Measurements from ENCODE around the gene PRKCH.
"Not testable (repeated sequence)": the region's sequence is repeated elsewhere in the genome, so short reads cannot be mapped to it uniquely, and the experiment has no call there.

PRKCH gene

DNA sequence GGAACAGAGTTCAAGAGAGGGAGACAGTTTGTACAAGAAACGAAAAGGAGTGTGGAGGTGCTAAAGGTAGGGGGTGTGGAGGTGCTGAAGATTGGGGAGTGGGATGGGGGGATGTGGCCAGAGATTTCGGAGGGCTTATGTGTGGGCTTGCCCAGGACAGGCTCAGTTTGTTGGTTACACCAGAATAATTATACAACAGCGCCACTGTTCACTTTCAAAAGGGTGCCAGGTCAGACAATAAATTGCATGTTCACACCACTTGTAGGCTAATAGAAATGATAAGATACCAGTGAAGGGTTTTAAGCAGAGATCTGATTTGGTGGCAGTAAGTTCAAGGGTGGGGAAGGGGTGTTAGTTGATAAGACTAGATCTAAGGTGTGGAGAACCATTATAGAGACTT lies 75.3 kb downstream of the PRKCH start:
- no peak for DNase-seq

DNA sequence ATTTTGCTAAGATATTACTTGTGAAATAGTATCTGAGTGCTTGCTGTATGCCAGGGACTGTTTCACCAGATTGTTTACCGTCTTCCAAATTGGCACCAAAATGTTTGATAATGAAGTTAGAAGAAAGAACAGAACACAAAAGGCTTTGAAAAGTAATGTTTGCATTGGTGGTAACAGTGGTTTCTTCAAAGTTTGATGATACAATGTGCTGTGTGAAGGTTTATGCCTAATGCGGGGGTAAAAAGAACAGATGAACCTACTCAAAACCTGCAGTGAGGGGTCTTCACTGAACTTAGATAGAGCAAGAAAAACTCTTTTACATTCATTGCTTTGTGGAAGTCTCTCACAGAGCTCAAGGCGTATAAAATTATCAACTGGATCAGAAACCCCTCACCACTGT lies 76.2 kb downstream of the PRKCH start:
- DNase-seq: no peak

DNA sequence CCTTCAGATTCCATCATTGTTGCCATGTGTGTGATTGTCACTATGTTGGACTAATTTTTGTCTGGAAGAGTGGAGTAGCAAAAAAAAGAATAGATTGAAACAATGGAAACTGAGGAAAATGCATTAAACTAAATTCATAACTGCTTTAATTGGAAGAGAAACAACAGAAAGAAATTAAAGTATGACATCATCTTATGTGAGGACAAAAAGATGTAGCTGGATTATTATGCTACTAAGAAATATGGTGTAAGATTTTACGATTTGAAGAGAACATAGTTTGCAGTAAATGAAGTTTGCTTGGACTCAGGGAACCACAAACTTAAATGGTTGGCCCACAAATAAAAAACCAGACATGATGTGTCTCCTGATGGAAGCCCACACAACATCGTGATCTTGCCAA lies 76.8 kb downstream of the PRKCH start:
- no peak for DNase-seq

DNA sequence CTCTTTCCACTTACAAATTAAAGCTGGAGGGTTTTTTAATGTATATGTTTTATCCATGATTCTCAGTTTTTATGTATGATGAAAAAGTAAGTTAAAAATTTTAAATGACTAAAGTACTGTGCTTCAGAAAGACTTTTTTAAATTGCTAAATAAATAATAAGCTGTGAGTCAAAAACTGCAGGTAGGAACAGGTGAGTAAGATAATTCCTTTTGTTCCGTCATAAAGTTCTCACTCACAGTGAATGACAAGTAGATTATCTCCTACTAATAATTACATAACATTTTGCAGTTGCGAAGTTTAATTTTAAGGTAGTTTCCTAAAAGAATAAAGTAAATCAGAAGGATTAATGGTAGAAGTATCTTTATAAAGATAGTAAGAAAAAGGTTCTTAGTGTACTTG lies 78.0 kb downstream of the PRKCH start:
- no peak for DNase-seq

DNA sequence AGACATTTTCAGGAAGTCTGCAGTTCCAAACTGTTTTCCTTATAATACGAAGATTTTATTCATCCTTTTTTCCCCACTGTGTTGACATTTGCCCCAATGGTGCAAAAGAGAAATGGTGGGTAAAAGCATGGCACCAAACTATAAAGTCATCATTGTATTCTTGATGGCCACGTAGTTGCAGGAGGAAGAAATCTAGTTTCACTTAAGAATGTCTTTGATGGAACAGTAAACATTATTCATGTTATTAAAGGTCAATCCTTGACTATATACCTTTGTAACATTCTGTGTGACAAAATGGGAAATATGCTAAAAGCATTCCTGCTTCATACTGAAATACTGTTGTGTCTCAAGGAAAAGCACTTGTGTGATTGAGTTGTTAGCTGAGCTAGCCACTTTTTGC lies 80.1 kb downstream of the PRKCH start:
- DNase-seq: no peak

DNA sequence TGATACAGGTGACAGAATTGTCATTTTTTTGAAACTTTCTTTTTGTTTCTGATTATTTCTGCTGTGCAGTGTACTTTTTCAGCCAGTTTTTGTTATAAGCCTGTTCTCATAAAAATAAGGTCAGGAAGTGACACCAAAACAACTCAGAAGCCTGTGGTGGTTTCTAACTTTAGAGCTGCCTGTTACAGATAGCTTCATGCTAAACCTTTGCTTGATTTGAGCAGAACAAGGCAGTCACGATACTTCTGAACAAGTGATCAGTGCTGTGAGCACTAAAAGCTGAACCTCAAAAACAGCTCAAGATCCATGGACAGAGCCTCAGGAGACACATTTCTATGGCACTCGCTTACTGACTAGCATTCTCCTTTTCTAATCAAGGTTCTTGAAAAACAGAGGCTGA lies 82.0 kb downstream of the PRKCH start:
- DNase-seq: no peak

DNA sequence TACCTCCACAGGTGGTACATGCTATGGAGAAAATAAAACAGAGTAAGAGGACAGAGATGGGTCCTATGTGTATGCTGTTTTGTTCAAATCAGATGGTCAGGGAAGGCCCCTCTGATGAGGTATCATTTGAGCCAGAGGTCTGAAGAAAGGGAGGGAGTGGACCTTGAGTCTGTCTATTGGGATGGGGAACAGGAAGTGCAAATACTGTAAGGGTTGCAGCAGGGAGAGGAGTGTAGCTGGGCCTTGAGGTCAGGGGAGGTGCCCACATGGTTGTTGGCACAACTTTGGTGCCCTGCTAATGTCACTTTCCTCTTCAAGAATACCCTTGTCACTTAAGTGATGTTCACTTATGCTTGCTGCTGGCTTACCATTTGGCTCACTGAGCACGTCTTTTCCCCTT lies 83.3 kb downstream of the PRKCH start:
- DNase-seq: no peak

DNA sequence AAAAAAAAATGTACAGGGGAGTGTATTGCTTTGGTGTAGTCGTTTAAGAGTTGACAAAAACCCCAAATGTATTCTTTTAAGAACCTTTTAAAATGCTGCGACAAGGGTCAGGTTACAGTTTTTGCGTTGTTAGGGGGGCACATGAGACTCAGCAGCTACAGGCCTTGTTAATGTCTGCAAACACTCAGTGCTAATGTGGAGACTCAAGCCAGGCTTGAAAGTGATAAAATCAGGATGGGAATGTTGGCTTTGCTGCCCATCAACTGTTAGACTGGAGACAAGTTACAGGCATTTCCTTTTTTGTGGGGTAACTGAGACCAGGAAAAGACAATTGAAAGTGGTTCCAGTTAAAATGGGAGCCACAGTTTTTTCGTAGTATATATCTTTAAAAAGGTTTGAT lies 84.8 kb downstream of the PRKCH start:
- no peak for DNase-seq

DNA sequence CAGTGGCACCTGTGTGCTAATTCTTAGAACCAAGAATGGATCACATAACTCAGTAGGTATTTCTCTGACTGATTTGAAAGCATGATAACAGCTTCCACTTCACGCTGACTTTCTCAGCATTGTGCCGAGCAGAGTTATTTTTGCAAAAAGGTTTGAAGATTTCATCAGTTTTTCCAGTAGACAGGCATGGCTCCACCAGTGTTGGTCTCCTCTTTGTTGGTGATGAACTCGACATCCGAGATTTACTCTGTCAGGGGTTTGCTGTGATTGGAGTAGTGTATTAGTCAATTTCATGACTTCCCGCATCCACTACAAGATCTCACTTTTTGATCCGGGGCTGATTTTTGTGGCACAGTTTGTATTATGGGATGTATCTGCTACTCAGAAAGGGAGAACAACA lies 85.3 kb downstream of the PRKCH start:
- DNase-seq: peak; percentile 20

DNA sequence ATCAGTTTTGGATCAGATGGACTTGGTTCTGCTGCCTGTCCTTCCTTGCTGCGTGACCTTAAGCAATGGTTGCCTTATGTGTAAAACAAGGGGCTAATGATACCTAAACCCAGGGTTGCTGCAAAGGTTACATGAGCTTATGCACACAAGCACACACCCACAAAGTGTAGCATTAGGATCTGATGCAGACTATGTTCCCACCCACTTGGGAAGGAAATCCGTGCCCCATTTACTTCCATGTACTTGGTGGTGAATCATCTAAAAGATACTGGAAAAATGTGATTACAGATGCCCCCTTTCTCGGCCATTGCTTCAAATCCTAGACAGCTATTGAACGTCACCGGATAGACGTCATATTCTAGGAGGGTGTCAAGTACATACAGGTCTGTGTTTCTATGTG lies 87.1 kb downstream of the PRKCH start:
- no peak for DNase-seq

DNA sequence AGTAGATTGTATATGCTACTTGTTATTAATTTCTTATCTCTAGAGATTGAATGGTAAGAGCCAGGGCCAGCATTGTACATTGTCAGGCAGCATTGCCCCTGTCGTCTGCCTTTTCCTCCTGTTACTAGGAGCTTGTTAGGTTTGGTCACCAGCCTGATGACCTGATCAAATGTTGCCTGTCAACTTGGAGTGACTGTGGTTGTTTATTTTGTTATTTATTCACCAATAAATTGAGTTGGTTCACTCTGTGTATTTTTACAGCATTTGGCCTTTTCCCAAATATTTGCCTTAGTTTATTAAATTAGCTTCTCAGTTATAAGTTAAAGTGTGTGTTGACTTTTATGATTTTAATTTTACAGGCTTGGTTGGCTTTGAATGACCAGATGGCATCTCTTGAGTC lies 88.4 kb downstream of the PRKCH start:
- no peak for DNase-seq

DNA sequence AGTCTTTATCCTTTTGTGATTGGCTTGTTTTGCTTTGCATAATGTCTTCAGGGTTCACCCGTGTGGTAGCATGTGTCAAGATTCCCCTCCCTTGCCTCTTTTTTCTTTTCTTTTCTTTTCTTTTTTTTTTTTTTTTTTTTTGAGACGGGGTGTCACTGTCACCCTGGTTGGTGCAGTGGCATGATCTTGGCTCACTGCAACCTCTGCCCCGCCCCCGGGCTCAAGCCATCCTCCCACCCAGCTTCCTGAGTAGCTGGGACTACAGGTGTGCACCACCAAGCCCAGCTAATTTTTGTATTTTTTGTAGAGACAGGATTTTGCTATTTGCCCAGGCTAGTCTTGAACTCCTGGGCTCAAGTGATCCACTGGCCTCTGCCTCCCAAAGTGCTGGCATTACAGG lies 94.6 kb downstream of the PRKCH start:
- not testable (repeated sequence) for DNase-seq

DNA sequence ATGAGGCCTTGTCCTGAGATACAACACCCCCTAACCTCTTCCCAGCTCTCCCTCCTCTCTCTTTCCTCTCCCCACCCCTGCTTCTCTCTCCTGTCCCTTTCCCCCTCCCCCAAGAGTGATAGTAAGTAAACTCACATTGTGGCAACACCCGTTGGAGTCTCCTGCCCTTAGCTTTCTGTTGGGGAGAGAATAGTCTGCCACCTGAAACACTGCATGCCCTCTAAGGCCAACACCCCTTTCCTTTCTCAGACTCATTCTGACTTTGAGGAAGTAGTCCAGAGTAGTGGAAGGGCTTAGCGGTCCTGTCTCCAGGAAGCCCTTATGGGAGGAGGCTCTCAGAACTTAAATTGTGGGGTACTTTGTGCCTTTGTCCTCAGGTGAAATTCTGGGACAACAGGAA lies 95.2 kb downstream of the PRKCH start:
- DNase-seq: no peak

DNA sequence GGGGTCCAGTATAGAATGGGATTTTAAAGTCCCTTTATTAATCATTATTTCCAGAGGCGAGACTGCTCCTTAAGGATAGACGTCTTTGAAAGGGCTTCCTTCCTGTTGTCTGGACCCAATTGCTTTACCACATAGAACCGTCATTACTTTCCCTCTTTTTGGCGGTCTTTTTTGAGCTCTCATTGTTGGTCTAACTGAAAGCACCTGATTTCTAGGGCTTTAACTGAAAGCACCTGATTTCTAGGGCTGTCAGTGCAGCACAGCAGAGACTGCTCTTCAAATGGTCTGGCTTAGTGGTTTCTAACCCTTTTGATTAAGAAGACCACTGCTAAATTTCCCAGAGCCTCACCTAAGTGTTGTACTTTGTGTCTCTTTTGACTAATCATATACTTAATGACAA lies 95.8 kb downstream of the PRKCH start:
- no peak for DNase-seq

DNA sequence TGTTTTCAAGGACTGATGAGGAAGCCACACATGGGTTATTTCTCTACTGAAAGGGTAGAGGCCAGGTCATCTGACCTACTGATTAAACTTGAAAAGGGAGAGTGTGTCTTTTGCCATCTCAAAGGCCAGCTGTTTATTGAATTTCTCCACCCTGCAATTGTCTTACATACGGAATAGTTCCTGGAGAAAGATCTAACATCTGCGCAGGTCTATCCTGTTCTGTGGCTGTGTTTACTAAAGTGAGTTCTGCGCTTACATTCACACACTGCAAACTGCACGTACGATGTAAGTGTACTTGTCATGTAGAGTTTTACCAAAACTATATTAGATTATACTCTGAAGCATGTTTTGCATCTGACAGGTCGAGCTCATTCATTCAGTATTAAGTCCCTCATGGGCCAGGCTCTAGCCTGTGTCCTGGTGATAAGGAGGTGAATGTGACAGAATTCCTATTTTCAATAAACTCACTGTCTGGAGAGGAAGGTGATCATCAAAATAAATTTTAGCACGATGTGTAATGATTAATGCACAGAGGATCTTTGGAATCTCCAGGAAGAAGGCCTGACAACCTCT lies 96.6 kb downstream of the PRKCH start:
- no peak for DNase-seq

DNA sequence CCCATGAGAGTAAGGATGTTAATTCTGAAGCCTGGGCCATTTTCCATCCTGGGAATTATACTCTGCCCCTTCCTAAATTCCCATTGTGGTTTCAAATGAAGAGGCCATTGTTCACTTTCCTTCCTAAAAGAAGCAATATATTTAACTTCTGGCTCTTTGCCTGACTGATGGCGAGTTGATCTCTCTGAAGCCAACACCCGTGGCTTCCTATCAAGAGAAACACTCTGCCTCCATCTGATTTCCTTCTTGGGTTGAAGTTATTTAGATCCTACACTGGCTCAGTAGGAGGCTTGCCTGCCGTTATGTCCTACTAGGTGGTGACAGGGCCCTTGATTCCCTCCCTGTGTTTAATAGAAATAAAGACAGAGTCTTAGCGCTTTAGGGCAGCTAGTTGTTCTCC lies 97.4 kb downstream of the PRKCH start:
- no peak for DNase-seq

DNA sequence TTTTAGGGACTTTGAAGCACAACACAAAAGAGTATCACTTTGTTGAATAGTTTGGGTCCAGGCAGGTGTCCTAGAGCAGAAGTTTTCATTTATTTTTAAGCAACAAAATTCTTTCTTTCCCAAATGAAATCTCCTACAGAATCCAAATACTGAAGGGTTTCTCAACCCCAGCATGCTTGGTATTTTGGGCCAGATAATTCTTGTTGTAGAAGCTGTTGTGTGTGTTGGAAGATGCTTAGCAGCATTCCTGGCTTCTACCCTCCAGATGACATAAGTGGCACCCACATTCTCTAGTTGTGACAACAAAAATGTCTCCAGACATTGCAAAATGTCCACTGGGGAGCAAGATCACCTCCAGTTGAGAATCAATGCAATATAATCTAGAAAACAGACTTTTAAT lies 97.8 kb downstream of the PRKCH start:
- DNase-seq: no peak

DNA sequence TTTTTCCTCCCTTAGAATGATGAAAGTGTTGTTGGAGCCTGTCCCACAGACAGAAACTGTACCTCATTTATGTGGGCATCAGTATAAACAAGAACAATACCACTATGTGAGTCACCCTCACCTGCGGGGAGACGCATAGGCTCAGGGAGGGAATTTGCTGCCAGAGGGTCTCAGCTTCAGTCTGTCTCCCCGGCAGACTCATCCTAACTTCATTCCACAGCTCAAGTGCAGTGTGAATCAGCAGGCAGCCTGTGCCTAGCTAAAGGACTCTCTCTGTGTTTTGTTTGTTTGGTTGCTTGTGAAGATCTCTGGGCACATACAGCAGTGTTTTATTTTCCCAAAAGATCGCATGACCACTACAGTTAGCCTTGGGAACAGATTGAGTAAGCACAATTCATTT lies 98.9 kb downstream of the PRKCH start:
- DNase-seq: peak; percentile 24

DNA sequence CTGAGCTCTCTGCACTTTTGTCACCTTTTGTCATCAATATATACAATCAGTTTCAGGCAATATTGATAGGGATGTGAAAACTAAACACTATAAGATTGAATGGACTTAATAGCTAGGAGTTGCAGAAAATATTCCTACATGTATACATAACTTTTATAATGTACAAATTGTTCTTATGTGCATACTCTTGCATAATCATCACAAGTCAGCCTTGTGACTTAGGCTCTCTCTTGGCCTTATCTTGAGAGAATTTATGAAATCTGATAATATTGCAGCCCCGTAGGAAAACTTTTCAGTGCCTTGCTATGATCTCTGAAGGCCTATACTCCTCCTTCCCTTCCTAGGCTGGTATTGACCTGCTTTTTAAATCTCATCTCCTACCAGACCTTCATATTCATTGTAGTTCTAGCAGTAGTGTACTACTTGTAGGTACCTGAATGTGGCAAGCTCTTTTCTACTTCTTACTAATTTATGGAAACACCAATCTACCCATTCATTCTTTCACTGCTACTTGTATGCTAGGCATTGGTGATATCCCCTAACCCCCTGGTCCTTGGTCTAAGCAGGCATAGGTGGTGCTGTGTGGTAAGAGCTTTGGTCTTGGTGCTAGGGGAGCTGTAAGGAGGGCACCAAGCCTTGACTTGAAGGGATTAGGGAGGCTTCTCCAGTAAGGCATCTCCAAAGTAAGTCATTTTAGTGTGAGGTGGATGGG lies 100.0 kb downstream of the PRKCH start:
- DNase-seq: no peak

DNA sequence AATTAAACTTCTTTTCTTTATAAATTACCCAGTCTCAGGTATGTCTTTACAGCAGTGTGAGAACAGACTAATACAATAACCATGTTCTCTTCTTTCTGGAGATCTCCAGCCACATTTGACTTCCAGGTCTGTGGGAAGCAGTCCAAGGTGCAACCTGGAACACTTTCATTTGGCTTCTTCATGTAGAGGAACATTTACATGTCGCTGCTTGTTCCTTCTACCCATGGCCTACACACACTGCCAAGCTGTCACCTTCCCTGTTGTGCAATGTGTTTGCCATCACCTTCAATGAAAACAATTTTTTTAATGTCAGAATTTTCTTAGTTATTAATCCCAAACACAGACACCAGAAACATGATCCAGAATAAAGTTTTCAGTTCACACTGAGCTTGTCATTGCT lies 104.7 kb downstream of the PRKCH start:
- no peak for DNase-seq

DNA sequence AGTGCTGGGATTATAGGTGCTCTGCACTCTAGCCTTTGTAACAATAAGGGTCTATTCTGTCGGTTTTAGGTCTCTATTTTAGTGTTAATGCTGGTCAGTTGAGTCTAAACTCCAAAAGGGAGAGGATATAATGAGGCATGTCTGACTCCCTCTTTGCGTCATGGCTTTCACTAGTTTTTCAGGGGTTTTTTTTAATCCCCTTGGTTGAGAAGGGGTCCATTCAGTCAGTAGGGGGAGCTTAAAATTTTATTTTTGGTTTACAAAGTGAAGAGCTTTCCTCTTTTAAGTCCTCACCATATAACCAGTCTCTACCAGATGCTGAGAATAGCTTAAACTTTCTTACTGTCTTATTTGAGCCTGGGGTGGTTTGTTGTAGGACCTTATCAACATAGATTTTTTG lies 106.9 kb downstream of the PRKCH start:
- no peak for DNase-seq

DNA sequence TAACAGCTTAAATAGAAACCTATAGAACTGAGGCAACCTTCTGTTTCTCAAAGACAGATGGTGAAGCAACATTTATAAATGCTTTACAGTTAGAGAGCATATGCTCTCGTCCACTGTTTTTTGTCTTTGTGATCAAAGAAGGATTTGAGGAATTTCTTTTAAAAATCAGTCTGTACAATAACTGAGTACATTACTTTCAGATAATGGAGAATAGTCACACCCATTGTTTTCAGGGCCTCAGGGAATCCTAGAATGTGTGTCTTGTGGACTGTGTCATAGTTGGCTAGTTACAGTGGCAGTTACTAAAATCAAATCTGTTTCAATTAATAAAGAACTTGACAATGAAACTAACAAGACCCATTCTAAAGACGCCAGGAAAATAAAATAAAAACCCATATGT lies 107.9 kb downstream of the PRKCH start:
- DNase-seq: no peak

DNA sequence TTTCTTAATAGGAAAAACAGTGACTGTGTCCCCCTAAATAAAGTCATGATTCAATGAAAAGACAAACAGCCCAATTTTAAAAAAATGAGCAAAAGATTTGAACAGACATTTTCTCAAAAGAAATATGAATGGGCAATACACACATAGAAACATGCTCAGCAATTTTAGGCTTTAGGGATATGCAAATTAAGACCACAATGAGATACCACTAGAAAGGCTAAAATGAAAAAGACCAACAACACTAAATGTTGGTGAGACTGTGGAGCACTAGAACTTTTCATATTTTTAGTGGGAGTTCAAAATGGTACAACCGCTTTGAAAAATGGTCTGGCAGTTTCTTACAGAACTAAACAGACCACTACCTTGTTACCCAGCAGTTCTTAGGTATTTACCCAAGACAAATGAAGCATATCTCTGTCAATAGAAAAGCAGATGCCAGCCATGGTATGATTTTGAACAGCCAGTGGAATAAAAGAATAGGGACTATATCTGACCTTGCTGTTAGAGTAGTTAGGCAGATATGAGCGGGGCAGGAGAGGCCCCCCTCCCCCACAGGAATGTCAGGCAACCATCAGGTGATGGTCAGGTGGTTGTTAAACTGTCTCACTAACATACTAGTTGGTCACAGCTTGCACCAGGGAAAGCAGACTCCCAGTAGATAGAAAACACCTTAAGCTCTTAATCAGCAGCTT lies 108.8 kb downstream of the PRKCH start:
- DNase-seq: no peak

DNA sequence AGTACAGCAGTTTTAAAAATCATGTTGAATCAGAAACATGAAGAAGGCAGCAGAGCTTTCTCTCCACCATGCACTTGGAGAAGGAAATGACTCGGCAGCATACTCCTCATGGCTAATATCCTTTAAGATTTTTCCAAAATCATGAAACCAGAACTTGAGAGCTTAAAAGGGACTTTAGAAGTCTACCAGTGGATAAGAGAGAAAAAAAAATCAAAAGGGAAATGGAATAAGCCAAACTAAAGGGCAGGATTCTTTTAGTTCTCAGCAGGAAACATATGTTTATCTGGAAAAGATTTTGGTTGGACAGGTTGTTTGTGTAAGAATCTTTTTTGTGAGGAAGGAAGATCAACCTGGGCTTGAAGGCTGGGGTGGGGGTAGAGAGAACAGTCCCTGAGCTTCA lies 111.8 kb downstream of the PRKCH start:
- DNase-seq: no peak

DNA sequence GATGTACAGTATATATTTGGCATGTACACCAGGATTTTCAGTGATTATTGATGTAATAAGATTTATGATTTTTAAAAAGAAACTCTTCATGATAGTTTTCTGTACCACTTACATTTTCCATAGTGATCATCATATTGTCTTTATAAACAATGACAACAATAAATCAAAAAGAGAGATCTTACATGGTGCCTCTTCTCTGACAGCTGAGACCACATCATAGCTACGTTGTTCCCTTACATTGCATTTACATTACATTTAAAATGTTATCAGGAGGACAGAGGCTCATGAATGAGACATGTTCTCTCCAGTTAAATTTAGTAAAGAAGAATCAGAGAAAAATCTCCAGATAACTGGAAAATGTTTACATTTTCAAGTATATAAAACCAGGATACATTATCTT lies 112.4 kb downstream of the PRKCH start:
- DNase-seq: no peak

All from stimulated activated naive CD4-positive, alpha-beta T cell treated with Interleukin-2 at 50 U/mL for 16 hours (primary cell).